ENCODE measurements around the gene PARS2. TPM values are rescaled to one million over a fixed set of nuclear protein-coding genes. Genes with fewer than 3 reads are reported as not detected.

The PARS2 gene
- total RNA-seq (2014; rRNA removed; shearing (Covaris generic)) = 7.8 and 10.3 TPM in 2 replicates

DNA sequence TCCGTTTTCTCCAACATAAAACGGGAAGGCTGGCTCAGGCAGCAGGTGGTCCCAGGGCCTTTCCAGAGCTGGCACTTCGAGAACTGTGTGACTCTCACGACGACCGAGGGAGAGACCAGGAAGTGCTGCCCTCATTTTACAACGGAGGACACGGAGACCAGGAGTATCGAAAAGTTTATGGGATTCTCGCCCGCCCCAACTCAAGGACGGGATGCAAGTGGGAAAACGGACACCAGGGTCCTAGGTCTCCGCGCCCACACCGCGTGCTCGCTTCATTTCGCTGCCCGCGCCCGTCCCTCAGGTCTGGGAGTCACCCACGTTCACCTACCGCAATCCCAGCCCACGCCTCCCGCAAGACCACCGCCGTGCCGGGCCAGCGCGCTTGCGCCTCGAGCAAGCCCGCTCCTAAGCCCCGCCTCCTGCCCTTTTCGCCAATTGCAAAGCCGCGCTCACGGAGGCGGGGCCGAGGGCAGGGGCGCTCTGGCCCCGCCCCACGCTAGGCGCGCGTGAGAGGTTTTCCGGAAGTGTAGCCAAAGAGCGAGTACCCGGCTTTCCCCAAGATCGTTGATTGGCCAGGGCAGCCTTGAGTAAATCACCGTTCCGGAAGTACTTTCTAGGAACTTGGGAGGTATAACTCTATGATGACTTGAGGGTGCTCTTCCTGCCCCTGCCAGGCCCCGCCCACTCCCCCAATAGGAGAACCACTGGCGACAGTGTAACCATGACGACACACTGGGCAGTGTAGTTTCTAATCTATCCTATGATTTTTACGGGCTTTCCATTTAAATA lies at the start of gene PARS2:
Gene PARS2 (minus strand): TSS at position 391 of the 789 bp plus-strand sequence. CDS start 5,362 bp downstream, outside the sequence.
- peak; percentile 100 for DNase-seq (ENCODE audit: low read depth)

- DNase-seq (ENCODE audit: low read depth) = no peak
Measured at GRCh38 chr1:54814126-54814498, 49.8 kb upstream of the PARS2 start.

GRCh38 chr1:54813485-54814125 lies 49.3 kb upstream of the PARS2 start:
- DNase-seq (ENCODE audit: low read depth) = no peak

DNA sequence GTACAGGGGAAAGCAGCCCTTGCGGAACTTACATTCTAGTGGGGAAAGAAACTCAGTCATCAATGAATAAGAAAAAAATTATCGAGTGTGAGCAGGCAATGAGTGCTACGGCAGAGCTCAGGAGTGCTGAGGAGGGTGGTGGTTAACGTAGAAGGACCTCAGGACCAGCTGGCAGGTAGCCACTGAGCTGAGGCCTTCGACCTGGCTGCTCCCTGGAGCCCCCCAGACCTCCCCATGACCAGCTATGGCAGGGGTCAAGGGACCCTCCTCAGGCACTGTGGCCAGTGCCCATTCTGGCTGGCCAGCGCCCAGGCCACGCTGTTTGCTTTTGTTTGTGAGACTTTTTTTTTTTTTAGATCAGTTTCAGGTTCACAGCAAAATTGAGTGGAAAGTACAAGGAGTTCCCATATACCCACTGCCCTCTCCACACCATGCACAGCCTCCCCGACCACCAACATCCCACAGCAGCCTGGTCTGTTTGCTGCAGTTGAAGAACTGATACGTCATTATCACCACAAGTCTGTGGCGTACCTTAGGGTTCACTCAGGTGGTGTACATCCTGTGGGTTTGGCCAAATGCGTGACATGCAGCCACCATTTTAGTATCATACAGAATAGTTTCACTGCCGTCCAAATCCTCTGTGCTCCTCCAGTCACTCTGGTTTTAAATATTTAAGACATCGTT lies 48.6 kb upstream of the PARS2 start:
- no peak for DNase-seq (ENCODE audit: low read depth)

- DNase-seq (ENCODE audit: low read depth) = no peak
Measured at GRCh38 chr1:54811739-54812655, 47.7 kb upstream of the PARS2 start.

GRCh38 chr1:54811066-54811465 lies 46.7 kb upstream of the PARS2 start:
- no peak for DNase-seq (ENCODE audit: low read depth)

DNA sequence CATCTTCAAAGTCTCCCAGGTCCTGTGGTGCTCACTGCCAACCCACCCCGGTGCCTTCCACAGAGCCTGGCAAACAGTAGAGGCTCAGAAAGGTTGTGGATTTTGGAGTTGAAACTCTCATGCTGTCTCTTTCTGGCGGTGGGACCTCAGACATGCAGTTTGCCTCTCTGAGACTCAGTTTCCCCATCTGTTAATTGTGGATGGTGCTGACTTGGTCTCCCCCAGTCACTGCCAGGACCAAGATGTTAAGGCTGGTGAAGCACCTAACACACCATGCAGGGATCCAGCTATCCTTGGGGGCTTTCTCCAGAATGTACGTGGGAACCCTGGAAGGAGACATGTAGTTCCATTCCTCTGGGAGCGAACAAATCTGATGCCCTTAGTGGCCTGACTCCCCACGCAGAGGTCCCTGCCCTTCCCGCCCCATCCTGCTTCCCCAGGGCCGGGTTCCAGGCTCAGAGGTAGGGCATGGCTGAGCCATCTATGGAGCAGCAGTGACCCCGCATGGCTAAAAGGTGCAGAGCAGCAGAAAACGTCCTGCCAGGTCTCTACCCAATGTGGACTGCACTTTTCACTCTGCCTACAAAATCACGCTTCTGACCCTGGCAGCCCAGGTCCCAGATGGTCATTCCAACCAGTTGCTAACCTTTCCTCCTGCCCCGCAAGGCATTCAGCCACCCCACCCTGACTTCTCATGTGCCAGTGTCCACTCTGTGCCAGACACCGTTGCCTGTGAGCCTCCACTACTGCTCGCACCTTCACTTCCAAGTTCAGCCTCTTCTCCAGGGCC lies 46.0 kb upstream of the PARS2 start:
- peak; percentile 57 for DNase-seq (ENCODE audit: low read depth)

GRCh38 chr1:54809496-54810074 lies 45.3 kb upstream of the PARS2 start:
- DNase-seq (ENCODE audit: low read depth) = no peak

DNA sequence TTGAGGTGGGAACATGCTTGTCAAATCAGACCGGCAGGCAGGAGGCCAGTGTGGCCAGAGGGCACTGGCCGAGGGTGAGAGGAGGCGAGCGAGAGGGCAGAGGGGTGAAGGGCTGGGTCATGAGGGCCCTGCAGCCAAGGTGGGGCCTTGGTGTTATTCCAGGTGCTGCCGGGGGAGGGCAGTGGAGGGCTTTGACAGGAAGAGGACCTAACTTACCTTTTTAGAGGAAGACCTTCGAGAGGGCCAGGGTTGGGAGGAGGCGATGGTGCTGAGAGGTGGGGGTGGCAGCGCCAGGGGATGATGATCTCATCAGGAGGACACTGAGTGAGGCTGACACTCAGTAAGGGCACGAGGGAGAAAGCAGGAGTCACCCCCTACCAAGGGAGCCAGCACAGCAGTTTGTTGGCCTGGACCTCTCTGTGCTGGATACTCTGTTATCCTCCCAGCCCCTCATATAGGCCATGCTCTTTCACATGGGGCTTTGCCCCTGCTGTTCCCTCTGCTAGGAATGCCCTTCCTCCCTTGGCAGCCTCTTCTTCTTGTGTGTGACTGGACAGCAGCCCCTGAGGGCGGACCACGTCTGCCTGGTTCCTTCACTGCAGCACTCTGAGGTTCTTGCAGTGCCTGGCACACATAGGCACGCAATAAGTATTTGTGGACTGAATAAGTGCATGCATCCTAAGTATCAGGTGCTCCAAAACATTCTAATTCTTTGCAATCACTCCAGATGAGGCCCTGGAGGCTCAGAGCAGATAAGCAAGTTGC lies 44.3 kb upstream of the PARS2 start:
- no peak for DNase-seq (ENCODE audit: low read depth)

DNA sequence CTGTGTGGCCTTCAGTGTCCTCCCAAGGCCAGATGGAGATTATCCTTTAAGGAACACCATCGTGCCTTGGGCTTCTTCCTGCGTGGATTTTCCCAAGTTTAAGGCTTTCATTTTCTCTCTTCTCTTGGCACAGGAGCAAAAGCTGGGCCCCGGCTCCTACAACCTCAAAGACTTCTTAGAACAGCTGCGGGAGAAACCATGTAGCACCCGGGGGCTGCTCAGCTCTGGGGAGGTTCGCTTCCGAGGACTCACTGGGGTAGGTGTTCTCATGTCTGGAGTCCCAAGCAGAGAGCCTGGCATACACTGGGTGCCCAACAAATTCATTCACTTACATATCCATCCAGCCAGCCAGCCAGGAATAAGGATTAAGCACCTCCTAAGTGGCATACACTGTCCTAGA lies 43.4 kb upstream of the PARS2 start:
- no peak for DNase-seq (ENCODE audit: low read depth)

DNA sequence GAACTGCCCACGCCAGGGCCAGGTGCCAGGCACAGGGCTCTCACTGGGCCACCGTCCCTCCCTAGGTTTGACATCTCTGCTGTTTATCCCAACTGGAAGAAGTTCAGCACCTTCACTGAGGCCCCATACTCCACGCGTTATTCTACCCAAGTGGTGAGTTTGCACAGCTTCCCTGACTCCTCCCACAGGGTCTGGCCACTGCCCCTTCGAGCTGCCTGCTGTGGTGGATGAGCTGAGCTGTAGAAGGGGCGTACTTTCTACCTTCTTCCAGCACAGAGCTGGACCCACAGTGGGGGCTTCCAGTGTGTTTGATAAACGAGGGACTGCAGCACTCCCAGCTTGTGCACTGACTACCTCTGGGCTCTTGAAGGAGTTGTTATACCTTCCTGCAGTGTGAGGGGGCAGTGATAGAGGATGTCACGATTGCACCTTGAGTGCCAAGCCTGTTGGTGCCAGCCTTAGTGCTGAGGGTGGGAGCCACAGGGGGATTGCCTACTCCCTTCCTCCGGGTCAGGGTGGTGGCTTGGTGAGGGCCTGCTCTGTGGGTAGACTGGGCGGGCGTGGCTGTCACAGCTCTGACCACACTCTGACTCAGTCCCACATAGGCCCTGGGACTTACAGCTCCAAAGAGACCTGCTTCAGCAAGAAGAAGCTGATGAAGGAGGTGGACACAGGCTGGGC lies 42.7 kb upstream of the PARS2 start:
- peak; percentile 71 for DNase-seq (ENCODE audit: low read depth)

DNA sequence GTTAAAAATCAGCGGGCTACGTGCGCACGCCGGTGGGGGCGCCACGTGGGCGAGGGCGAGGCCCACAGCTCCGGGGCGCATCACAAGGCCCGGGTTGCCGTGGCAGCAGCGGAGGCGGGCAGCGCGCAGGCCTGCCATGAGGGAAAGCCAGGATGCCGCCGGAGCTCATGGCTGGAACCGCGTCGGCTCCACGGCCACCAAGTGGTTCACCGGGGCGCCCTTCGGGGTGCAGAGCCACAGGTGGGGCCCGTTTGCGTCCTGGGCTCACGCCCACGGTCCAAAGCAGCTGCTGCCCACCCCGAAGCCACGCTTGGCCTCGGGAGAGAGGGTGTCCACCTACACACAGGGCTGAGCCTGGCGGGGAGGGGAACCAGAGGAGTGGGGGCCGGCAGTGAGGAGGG lies 41.7 kb upstream of the PARS2 start:
- DNase-seq (ENCODE audit: low read depth) = no peak

DNA sequence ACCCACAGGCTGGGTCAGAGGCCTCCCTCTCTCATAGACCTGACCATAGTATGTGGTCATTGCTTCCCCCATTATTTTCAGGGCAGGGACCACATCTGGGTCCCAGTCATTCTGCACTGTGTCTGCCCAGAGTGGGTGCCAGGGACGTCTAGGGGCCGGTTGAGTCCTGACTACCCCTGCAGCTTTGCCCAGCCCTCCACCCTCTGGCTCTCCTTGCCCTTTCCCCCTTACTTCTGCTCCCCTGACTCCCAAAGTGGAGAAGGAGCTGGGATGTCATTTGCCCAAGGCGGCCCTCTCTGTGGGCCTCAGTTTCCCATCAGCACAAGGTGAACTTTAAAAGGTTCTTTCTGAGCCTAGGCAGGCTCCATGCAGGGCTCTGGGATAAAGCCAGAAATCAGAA lies 41.1 kb upstream of the PARS2 start:
- no peak for DNase-seq (ENCODE audit: low read depth)

DNA sequence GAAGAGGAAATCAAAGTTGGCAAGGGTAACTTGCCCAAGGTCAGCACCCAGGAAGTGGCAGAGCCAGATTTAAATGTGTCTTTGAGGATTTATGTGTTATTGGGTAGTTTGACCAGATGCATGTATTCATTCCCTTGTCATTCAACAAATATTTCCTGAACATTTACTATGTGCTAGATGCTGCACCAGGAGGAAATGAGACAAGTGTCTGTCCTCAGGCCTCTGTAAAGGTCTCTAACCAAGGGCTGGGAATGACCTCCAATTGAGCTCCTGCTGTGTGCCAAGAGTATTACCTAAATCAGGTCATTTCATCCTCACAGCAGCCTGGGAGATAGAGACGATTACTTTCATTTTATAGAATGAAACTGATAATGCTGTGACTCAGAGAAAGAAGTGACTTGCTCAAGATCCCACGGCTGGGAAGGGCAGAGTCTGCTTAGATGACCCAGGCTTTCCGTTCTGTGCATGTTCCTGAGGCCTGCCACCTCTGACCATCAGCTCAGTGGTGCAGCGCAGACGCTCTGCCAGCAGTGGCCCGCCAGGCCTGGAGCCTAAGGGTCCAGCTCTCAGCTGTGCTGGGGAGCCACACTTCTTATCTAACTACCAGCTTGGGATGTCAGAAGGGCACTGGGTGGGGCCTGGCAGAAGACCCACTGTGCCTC lies 40.3 kb upstream of the PARS2 start:
- DNase-seq (ENCODE audit: low read depth) = peak; percentile 47

DNA sequence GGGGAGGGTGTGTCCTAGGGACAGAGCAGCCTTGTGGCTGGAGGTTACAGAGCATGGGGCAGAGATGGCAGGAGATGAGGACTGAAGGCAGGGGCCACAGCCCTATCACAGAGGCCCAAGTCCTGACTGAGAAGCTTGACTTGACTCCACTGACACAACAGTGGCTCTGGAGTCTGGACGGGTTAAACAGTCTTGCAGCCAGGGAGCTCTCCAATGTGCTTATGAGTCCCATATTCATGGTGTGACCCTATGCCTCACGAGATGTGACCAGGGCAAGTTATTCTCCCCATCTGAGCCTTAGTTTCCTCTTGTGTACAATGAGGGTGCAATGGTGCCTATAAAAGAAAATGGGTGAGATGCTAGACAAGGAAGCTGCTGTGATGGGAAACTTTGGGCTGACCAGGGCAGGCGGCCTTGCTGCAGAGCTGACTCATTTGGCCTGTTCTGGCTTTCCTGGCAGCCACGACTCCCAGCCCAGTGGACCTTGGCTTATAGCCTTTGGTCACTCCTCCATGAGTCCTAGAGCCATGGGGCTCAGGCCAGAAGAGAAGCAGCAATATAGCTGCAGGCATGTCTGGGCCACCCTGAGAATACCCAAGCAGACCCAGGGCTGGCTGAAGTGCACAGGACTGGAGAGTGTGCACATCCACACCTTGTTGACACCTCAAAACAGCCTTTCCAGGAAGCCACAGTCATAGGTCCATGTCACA lies 39.6 kb upstream of the PARS2 start:
- DNase-seq (ENCODE audit: low read depth) = peak; percentile 74

DNA sequence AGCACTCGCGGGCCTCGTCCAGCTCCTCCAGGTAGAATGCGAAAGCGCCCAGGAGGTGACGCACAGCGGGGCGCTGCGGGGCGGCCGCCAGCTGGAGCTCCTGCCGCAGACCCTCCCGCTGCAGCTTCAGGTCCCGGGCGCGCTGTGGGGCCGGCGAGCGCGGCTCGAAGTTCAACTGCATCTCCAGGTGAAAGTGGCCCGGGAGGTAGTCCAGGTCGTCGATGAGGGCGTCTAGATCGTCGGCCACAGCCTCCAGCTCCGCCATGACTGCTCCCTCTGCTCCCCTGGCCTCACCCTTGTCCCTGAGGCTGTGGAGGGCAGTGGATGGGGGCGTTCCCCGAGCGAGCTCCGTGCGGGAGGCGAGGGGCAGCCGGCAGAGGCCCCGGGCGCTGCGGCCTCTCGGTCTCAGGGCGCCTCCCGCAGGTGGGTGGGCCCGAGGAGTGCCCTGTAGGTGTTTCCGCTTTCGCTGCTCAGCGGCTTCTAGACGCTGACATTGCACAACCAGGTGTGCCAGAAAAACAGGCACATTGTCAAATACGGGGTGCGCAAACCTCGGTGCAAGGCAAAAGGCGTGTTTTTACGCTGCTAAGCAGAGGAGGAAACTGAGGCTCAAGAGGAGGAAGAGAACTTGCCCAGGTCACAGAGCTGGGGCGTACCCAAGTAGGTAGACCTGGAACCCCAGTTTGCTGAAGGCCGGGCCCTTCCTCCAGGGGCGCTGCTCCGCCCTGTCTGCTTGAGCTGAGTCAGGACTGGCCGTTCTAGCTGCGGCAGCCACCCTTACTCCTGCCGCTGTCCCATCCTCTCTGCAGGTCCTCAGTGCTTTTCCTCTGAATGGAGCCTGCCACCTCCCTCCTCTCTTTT lies 36.8 kb upstream of the PARS2 start, which contains the start of gene TTC22:
Gene TTC22 (minus strand): TSS at position 425 of the 861 bp plus-strand sequence. CDS start 160 bp downstream, at position 265.
- DNase-seq (ENCODE audit: low read depth) = peak; percentile 34

All from M059J (cell line).